GM19351 (cell line): ENCODE measurements around the gene TFAP2A.

ENCODE experiments used
- ATAC-seq: cut with Tn5 transposase; IDR thresholded peaks from one replicate; pipeline ENCODE4 v1.9.1; 2021; ENCODE audit warnings: mild to moderate bottlenecking, moderate library complexity; ENCODE audit not compliant: unreplicated experiment

TFAP2A gene

GRCh38 chr6:10413262-10413849 lies 1.5 kb downstream of the TFAP2A start:
- peak; percentile 20 for ATAC-seq

DNA sequence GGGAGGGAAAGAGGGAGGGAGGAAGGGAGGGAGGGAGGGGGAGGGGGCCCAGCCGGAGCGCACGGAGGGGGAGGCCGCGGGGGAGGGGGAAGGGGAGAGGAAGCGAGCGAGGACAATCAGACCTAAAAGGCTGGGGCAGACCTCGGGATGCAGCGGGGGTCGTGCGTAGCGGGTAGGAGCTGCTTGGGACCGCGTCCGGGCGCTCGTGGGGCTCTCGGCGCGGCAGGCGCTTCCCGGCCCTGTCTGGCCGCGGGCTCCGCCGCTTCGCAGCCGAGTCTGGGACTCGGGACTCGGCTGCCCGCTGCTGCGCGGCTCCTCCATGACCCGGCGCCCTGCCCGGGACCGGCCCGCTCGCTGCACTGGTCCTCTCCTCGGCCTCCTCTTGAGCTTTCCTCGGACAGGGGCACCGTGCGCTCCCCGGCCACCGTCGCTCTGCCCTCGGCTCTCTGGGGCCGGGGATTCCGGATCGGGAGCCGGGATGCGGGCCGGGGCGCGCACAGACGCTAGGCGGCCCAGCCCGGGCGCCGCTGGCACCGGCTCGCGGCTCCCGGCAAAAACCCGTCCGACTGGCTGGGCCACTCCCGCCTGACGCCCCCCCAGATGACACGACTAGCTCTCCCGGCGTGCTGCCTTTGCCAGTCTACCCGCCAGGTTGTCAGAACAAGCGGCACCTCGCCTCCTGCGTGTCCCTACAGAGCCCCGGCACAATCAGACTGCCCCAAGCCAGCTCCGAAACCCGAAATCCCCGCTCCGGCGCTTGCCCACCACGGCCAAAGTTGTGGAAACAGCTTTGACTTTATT lies 2.2 kb downstream of the TFAP2A start:
- ATAC-seq, result peak; percentile 38

DNA sequence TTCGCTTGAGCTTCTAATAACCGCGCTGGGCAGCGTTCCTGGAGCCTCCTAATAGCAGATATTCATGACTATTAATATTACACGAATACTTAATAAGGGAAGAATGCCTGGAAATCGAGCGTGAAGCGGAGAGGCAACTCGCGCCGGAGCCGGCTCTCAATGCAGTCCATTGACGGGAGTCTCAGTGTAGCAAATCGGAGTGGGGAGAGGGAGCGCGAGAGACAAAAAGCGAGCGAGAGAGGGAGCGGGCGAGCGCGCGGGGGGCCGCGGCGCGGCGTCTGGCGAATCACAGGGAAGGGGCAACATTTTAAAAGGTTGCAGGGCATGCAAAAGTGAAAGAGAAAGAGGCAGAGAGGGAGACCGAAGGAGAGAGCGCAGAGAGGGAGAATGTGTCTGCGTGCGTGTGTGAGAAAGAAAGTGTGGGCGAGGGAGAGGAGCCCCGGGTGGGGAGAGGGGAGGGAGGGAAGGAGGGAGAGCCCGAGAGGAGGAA lies 2.9 kb downstream of the TFAP2A start:
- ATAC-seq, result peak; percentile 50

DNA sequence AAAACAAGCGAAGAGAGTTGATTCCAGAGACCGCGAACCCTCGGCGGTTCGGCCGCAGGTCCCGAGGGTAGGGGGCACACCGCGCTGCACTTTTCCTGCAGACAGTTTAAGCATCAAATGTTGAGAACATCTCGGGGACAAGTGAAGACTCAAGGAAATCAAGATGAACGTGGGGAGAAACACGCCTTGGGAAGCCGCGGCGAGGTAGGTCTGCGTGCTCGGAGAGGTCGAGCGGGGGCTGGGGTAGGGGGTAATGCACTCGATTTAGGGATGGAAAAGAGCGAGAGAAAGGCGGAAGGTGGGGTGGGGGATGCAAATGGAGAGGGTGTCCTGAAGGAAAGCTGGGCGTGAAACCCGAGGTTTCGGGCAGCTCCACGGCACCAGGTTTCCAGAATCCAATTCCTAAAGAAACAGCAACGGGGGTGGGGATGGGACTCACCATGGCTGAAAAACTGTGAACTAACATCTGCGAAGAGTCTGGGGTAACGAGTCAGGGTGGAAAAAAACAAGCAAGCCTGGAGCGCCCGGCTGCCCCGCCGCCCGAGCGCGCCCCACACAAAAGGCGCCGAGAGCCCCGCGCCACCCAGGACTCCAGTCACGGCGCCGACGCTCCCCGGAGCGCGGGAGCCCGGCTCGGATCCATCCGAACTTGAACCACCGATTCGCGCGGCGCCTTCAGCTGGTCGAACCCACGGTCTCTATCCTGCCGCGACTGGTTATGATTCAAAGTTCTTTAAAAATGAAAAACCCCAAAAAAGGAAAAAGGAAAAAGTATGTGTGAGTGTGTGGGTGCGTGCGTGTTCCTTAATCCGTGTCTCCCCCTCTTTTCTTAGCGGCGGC lies 3.5 kb downstream of the TFAP2A start:
- ATAC-seq, result peak; percentile 0

DNA sequence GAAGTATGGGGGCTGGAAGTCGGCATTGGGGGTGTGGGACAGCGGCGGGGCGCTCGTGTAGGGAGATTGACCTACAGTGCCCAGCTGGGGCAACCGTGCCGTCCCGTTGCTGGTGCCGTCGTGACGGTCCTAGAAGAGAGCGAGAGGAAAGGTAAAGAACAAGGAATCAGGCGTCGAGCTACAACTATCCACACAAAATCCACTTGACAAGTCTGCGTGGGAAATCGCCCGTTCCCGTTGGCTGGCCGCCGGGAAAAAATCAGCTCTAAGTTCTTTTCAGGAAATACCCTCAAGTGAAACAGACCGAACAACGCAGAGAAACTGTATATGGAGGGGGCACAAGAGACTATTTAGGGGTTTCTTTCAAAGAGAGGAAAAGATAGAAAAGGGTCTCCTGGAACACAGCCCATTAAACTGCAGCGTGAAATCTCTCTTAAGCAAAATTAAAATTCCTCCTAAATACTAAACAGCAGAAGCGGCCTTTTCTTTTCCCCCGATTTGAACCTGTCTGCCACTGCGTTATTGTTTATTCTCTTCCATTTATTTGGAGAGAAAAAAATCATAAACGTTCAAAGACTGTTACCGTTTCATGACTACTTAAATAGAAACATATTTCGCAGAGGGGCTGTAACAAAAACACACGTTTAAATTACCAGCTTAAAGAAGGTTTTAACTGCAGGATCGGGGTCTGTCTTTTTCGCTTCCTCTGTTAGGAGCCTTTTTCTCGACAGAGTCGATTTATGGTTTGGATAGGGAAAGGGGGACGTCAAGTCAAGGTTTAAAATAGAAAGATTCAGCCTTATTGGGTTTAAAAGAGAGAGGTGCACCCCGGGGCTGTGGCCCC lies 4.4 kb downstream of the TFAP2A start:
- no peak for ATAC-seq

GRCh38 chr6:10409731-10410206 lies 5.1 kb downstream of the TFAP2A start:
- no peak for ATAC-seq

GRCh38 chr6:10409233-10409721 lies 5.6 kb downstream of the TFAP2A start:
- no peak for ATAC-seq

- no peak for ATAC-seq
Observed at GRCh38 chr6:10408457-10408856, 6.4 kb downstream of the TFAP2A start.

DNA sequence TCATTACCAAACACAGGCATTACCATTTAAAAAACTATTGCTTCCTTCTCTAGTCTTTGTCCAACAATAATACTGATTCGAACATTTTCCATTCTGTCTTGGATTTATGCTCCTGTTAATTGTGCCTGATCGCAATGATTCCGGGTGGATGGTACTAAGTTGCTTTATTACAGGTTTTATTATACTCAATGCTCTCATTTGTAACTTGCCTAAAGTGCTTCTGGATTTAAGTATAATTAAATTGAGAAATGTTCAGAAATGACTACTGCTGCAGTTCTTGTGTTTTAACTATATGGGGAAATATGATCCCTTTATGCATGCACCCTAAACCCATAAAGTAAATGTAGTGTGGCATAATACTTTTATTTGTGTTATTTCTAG lies 7.2 kb downstream of the TFAP2A start:
- no peak for ATAC-seq

GRCh38 chr6:10407018-10407673 lies 7.7 kb downstream of the TFAP2A start:
- no peak for ATAC-seq

GRCh38 chr6:10406556-10406955 lies 8.3 kb downstream of the TFAP2A start:
- ATAC-seq, result no peak

- no peak for ATAC-seq
Observed at GRCh38 chr6:10405513-10405900, 9.4 kb downstream of the TFAP2A start.

DNA sequence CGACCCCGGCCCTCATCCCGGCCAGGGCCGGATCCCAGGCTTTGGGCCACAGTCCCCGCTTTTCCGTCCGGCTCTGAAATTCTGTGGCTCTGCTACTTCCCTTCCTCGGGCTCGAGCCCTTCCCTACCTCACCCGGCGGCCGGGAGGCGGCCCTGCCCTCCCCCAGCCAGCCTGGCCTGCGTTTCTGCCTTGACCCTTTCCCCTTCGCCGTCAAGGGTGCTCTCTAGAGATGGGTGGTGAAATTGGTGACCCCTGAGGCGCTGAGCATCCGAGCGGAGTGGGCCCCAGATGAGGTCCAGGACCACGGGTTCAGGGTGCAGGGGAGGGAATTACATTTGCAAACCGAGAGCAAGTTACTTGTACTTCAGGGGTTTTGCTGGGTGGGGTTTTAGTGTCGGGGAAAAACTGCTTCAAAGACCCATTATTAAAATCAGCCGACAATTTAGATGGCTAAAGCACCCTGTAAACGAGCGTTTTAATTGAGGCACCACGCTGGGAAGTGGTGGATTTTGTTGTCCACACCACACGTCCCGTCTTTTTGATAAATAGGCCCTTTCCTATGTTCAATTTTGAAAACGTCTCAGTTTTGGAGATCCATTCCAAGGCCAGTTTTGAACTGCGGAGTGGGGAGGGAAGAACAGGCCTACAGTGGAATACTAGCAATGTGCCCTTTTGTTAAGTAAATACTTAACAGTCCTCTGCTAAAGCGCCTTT lies 9.9 kb downstream of the TFAP2A start:
- no peak for ATAC-seq

- peak; percentile 95 for ATAC-seq
Observed at GRCh38 chr6:10404107-10404798, 10.6 kb downstream of the TFAP2A start.

- ATAC-seq, result peak; percentile 30
Observed at GRCh38 chr6:10403385-10404106, 11.3 kb downstream of the TFAP2A start.

DNA sequence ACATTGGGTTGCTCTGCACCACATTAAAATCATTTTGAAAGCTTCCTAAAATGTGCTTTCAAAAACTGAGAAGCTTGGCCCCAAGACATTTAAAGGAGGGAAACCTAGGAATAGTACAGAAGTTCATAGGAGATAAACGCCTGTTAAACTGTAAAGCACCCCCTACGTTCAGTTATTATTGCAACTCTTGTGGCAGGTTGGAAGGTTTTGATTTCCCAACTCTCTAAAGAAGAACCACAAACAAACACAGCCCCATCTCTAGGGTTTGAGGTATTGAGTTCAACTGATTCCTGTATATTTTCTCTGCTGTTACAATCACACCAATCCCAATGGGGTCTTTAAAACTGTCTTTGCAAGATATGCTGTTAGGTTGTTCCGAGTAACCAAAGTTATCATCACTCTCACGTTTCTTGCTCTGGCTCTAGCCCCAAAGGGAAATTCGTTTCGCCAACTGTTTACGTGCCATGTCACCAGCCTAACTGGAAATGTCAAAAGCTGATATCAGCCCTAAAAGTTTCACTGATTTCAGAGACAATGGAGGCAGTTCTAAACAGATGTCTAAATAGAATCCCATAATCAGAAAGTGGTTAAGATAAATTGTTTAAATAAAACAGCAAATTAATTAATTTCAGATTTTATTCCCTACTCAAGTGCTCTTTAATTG lies 12.1 kb downstream of the TFAP2A start:
- no peak for ATAC-seq

DNA sequence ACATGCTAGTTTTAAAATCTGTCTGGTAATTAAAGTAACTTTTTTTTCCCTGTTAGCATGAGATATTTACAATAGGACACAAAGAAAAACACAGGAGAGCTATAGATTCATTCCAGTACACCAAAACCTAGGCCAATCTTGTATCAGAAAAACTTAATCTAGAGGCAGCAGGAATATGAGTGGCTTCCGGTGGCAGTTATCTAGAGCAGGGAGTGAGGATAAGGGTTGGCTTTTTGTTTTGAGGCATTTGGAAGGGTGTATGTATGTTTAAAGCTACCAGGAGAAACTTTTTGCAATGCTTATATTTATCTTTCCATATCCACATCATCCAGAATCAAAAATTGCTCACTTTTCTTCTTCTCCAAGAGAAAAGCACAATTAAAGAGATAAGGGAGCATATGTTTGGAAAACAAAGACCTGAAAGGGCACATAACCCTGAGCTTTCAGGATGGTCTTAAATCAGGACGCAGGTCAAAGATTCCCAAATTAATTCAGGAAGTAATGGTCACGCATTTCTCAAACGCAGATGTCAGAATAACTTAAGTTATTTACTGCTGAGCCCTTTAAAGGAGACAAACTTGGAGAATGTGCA lies 13.1 kb downstream of the TFAP2A start:
- no peak for ATAC-seq
